Embryonic facial prominence (tissue), 1 donor: ENCODE data around the gene FMO3.

ENCODE experiments used
- DNase-seq: peaks from one replicate; pipeline ENCODE4 v3.0.0-alpha.2; 2016; ENCODE audit errors: extremely low spot score

The FMO3 gene

DNA sequence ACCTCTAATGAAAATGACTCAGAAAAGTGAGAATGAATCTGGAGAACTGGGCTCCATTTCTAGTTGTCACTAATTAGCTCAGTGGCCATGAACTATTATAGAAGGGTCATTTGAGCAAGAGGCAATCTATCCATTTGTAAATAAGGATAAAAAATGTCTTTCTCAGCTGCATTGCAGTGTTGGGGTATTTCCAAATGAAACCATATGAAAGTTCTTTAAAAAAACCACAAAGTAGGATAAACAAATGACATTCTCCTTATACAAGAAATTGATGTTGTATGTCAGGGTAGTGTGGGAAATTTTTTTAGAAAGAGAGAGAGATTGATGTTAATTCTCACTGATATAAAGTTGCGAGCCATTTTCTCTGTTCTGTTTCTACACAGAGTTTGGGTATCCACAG is 26.0 kb downstream of the FMO3 start:
- no peak for DNase-seq

DNA sequence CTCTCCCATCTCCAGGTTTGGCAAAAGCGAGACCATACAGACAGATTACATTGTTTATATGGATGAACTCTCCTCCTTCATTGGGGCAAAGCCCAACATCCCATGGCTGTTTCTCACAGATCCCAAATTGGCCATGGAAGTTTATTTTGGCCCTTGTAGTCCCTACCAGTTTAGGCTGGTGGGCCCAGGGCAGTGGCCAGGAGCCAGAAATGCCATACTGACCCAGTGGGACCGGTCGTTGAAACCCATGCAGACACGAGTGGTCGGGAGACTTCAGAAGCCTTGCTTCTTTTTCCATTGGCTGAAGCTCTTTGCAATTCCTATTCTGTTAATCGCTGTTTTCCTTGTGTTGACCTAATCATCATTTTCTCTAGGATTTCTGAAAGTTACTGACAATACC is 26.4 kb downstream of the FMO3 start:
- DNase-seq = no peak

DNA sequence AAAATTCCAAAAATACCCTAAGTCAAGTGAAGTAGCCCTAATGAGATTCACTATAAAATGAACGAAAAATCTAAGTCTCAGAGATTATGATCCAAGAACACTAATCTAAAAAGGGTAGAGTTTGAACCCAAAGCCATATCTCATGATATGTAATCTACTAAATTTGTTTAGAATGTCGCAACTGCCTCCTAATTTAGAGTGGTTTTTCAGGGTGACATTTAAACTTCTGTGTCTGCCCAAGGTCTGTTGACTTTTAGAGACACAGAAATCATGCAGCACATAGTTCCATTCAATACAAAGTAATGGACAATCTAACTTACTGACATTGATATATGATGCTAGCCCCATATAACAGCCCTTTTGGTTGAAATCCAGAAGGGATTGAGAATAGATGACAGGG is 28.9 kb downstream of the FMO3 start:
- DNase-seq = no peak

DNA sequence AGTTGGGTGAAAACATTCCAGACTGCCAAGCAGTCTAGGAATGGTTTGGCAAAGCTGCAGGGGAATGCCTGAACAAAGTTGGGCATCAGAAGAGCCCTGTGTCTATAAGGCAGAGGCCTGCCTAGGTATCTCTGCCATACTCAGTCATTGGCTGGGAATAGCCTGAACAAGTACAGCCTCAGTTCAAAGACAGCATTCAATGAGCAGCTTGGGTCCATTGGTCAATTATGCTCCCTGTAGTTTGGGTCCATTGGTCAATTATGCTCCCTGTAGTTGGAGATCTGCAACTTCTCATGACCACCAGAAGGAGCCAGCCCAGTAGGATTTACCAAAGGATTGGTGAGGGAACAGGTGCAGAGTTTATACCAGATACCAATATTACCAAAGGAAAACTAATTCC is 31.6 kb downstream of the FMO3 start:
- DNase-seq = no peak

DNA sequence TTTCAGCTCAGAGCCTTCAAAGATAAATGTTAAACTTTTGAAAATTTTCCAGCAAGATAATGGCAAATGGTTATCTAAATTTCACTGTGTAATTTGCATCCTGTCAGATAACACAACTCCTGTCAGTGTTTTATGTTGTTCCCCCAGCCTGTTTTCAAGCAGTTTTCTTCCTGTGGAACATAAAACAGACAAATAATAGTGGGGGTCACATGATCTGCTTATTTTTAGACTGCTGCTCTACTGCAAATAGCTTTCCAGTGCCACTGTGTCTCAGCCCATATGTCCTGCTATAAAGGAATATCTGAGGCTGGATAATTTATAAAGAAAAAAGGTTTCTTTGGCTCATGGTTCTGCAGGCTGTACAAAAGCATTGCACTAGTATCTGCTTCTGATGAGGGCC is 32.2 kb downstream of the FMO3 start:
- no peak for DNase-seq

DNA sequence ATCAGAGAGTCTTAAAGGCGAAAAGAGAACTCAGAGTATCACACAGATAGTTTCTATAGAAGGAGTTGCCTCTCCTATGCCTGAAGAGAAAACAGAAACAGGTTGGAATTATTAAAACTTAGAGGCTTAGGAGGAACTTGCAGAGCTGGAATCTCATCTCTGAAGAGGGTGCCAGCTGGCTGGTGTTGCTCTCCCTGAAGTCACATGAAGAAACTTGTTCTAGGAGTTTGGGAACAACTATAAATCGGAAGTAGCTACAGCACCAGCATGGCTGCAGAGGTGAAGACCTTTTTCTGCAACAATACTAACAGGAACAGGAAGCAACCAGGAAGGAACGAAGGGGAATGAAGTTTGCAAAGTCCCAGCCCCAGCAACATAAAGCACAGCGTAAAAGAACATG is 35.8 kb downstream of the FMO3 start:
- DNase-seq = no peak

DNA sequence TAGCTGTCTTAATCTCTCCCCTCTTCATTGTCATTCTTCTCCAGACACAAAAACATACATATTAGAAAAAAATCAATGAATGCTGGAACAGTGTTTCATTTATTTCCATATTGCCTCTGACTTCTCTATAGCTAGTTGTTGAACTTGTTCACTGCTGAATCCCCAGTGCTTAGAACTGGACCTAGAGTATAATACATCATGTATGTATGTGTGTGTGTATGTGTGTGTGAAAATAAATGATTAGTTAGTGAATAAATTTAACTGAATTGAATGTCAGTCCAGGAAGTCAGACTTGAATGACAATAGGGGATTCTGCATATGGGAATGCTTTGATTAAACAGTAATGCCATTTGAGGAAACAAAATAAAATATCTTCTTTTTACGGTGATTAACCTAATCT is 36.4 kb downstream of the FMO3 start:
- DNase-seq = no peak

DNA sequence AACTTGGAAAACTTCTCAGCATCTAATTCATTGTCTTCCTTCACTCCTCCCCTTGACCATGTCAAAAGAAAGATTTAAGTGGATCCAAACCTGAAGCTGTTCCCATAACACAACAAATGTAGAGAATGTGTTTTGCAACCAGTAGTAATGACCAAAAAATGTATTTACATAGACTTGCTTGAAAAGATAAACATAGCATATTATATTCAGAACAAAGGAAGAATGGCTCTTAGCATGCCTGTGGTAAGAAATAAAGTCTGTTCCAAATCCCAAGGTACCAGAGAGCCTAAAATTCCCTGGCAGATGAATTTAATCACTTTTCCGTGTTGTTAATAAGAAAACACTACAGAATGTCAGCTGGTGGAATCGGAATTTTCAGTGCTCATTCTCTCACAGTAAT is 36.8 kb downstream of the FMO3 start:
- DNase-seq = peak; percentile 32

DNA sequence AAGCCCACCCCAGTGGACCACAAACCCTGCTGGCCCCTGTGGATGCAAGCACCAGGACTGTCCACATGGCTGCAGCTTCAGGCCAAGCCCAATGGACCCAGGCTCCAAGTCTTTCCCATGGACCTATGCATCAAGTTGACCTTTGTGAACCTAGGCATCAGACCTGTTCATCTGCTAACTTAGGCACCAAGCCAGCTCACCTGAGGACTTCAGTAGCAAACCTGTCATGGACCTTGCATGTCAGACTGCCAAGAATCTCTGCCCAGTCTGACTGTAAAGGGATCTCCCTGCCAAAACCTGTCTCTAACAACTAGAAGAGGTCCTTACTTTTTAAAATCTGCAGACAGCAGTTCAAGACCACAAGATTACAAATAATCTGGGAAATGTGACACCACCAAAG is 37.8 kb downstream of the FMO3 start:
- no peak for DNase-seq

DNA sequence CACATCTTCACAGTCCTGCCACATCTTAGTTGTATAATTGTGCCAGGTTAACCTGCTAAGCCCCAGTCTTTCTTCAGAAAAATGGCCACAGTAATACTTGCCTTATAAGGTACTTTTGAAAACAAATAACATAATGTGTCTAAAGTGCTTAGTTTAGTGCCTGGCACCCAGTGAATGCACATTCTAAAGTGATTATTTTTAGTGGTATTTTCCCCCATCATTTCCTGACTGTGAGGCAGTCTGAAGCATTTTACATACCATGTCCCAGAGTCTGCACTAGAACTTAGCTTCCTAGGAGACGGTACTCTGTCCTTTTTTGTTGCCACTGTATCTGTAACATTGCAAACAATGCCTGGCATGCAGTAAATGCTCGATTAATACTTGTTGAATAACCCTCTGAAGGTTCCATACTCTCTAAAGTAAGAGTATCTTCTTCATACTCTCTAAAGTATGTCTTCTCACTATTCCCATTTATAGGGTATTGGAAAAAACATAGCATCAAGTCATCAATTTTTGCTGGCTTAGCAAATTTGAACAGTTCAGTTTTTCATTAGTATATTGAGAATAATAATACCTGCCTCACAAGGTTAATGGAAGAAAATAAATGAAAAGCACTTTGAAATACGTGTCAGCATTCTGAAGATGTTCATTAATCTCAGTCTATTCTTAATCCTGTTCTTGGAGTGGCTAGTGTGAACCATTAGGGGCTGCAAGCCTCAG is 43.7 kb downstream of the FMO3 start:
- DNase-seq = no peak

DNA sequence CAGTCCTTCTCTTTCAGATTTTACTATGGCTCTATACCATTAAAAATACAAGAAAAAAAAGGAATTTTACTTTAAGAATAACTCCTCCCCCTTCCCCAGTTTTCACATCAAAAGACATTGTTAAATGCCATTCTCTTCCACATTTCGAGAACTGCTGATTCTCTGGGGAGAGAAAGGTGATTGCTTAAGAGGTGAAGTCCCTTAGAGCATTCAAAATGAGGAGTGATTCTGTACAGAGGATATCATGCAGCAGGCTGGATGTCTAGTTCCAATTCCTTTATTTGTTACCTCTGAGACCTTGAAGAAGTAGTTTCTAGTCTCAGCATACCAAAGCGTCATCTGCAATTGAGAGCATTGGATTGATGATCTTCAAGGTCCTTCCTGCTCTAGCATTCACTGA is 46.9 kb downstream of the FMO3 start:
- no peak for DNase-seq

DNA sequence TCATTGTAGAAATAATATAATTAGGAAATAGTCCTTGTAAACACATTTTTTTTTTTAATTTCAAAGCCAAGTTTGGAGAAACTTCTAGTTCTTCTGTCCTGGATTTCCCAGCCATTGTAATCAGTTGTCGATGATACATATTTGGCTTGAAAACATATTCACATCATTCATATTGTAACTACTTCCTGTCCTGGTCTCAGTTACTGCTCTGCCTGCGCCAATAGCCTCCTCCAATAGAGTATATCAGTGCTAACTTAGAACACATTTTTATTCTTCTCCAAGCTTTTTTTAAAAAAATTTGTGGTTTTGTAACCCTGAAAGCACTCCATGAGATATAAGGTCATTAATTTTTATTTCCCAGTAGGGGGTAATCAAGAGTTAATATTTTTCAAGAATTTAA is 48.3 kb downstream of the FMO3 start:
- DNase-seq = no peak

DNA sequence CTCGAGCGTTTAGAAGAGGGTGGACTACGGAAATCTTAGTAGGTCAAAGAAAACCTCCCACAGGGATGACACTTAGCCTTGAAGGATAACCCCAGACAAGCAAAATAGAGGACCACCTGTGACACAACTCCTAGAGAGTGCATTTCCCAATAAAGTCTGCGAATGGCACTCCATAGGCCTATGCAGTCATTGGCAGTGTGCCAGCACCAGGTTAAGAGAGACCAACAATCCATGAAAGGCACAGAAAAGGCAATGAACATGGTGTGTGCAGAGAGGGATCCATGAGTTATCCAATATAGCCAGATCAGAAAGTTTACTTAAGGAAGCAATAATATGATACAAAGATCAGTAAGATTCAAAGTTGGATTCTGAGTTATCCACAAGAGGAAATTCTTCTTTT is 49.2 kb downstream of the FMO3 start:
- DNase-seq = no peak

DNA sequence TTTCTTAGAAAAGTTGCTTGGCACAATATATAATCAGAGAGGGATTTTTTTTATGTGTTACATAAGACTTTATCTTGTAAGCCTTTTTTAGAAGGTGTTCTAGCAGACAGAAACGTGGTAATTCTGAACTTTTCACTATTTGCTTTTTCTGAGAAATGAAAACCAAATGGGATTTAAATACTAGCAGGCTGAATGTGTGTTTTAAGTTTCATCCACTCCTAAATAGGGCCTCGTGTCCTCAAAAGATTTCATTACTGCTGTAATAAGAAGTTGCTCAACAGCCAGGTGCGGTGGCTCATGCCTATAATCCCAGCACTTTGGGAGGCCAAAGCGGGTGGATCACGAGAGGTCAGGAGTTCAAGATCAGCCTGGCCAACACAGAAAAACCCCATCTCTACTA is 49.7 kb downstream of the FMO3 start:
- no peak for DNase-seq

DNA sequence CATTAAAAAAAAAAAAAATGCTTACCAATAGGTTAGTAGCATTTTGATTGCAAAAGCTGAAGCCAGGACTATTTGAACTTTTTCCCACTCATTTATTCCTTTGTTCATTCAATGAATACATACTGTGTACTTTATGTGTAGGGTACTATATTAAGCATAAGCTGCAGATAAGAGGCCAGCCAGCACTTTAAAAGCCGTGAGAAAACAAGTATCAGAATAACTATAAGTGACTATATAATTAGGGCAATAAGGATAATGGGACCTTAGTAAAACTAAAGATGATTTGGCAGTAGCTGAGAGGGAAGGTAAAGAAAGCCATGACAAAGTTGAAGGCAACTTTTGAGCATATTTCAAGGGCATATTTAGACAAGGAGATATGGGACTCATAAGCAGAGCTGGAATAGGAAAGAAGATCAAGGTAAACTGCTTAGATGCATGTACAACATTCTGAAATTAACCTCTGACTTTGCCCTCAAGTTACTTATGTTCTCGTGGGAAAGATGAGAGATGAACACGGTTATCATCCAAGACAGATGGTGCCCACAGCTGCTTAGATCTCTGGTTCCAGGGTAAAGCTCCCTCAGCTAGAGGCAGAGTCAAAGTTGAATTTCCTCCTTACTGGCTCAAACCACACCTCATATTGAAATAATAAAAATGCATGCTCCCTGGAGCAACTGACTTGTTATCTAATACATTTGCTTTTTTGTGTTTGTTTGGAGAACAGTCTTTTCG is 50.4 kb downstream of the FMO3 start:
- no peak for DNase-seq

DNA sequence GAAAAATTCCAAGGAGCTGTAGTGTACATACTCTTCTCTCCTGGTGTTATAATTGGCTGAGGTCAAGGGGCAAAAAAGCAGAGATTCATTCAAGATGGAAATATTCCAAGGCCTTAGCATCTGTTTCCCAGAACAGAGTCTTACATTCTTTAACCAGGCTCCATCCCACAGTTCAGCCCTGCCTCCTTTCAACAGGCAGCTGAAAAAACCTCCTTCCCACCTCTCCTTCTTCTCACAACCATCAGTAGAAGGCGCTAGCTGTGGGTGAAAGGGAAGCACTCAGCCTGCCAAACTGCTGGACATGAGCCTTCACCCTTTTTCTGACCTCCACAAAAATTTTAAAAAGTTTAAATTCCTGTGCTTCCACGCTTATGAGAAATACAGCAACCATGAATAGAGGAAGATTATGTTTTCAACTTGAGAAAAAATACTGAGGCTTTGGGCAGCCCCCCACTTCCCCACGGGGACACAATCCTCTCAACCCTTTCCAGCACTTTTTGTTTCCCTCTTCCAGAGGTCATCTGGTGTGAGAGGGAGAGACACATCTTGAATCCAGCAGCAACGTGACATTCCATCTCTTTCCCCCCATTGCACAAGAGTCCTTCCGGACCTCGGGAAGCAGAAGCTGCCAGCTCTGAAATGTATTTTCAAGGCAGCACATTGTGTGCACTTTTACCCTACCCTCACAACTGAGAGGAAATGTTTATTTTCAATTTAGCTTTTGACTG is 51.1 kb downstream of the FMO3 start:
- DNase-seq = peak; percentile 80

DNA sequence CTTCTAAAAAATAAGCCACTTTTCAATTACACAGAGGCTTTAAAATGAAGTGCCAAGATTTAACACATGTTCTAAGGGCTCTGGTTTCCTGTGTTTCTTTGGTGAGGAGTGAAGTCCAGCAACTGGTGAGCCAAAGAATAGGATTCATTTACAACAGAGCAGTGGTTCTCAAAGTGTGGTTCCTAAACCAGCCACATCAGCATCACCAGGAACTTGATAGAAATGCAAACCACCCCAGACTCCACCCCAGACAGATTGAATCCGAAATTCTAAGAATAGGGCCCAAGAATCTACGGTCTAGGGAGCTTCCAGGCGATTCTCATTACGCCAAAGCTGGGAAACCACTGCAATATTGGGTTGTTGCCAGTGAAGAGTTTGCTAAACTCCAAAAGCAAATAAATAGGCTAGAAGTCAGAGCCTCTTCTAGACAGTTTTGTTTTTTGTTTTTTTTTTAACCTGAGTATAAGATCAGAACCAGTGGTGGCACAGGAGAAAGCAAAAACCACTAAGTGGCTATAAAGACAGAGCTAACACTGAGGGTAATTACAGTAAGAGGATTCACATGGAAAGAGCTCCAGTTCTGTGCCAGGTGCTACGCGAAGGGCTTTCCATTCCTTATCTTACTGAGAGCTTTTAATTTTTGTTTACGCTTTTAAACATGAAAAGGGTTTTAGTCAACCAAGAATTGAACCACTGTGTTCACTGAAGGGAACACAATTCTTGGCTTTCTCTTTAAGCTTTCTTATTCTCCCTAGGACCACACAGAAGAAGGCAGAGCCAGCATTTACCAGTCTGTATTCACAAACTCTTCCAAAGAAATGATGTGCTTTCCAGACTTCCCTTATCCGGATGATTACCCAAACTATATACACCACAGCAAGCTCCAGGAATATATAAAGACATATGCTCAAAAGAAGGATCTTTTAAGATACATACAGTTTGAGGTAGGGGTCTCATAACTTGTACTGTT is 52.0 kb downstream of the FMO3 start:
- peak; percentile 50 for DNase-seq

DNA sequence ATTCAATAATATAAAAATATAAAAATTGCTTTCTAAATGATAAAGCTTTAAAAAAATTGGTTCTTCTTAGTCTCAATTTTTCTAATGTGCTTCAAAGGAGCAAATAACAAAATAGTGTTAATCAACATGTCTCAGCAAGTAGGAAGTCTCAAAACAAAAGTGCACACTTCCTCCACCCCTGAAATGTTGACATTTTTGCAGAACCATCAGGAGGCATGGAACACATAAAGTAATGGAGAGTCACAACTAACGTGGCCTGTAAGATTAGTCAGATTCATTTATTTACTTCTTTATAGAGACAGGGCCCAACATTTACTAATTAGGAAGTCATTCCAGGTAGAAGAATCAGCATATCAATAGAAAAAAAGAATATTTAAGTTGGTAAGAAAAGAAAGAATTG is 59.5 kb downstream of the FMO3 start:
- no peak for DNase-seq

DNA sequence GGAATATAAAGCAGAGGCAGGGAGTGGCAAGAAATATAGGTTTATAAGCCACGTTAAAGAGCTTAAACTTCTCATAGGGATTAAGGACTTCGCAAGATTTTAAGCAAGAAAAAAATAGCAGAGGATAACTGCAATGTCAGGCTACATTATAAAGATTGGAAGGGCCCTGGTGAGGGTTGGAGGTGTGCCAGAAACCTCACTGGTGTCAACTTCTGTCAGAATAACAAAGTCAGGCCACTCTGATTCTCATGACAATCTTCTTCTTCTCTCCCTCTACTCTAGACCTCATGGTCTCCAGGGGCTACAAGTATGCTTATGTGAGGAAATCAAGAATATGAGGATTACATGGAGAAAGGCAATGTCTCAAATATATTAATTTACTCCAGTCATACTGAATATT is 61.8 kb downstream of the FMO3 start:
- no peak for DNase-seq

DNA sequence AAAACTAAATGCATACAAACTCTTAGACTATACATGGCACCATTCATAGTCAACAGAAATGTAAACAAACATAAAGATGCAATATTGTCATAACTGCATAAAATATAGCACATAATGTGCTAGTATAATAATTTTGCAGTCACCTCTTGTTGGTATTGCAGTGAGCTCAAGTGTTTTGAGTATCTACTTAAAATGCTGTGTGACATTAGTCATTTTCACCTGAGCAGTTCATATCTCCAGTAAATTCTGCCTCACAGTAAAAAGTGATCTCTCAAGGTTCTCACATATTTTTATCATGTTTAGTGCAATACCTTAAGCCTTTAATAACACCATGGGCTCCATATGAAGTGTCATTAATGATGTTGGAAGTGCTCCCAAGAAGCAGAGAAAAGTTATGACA is 64.8 kb downstream of the FMO3 start:
- no peak for DNase-seq

DNA sequence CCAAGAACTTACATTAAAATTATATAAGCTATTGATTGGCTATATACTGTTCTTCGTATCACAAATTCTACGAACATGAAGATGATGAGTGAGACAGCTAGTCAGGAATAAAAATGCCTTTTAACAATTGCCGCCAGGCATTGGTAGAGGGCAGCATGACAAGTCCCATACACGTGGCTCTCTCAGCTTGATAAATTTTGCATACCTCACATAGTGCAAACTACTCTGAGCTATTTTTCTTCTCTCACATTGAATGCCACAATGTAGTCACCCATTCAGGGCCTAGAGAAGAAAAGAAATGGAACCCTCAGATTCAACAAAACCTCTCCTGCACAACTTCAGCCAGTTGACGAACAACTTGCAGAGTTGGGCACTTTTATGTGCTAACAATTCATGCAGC is 67.4 kb downstream of the FMO3 start:
- no peak for DNase-seq

DNA sequence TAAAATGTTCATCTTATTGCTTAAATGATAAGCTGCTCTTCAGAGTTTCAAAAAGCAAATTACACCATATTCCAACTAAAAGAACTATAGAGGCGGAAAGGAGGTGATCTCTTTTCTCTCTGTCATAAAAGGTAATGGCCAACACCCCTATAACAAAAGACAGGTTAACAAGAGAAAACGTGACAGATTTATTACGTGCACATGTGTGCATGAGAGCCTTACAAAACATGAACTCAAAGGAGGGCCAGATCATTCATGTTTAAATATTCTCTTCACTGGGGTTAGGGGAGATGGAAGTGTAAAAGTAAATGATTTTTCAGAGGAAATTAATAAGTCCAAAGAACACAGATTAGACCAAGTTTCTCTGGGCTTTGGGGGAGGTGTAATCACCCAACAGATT is 67.8 kb downstream of the FMO3 start:
- DNase-seq = no peak
